Breast epithelium (tissue), 4 donors: Measurements from ENCODE around the gene CDYL. TPM values are rescaled to one million over a fixed set of nuclear protein-coding genes. Genes with fewer than 3 reads are reported as not detected.
"Not testable (repeated sequence)": the region's sequence is repeated elsewhere in the genome, so short reads cannot be mapped to it uniquely, and the experiment has no call there.

Experiments
- DNase-seq, 2 donors: peaks; one replicate each; pipeline ENCODE4 v3.0.0-alpha.2; 2019; ENCODE audit warnings: low spot score in 2 of 2
- H3K27ac ChIP-seq, 2 donors: fragments of 200-600 bp; sonication (generic) in 1 of 2; one replicate each; pipeline ENCODE4 v1.5.1; 2016 to 2019; ENCODE audit warnings: mild to moderate bottlenecking in 1 of 2
- H3K27me3 ChIP-seq, 2 donors: fragments of 200-600 bp; sonication (generic) in 1 of 2; one replicate each; pipeline versions ENCODE4 v1.5.1 to v1.6.0; 2017 to 2019; ENCODE audit warnings: control low read depth in 1 of 2, mild to moderate bottlenecking in 1 of 2
- H3K36me3 ChIP-seq: fragments of 200-600 bp; one replicate; pipeline ENCODE4 v1.5.1; 2019
- H3K4me1 ChIP-seq, 2 donors: fragments of 200-600 bp; sonication (generic); one replicate each; pipeline ENCODE4 v1.5.1; 2016 to 2019; ENCODE audit warnings: control low read depth in 1 of 2
- H3K4me3 ChIP-seq, 3 donors: fragments of 200-600 bp; sonication (generic); 1 replicate in 2 of 3; 2 replicates in 1 of 3; pipeline ENCODE4 v1.5.1; 2016 to 2019; ENCODE audit warnings: mild to moderate bottlenecking in 3 of 3, moderate library complexity in 2 of 3
- H3K9me3 ChIP-seq, 2 donors: fragments of 200-600 bp; sonication (generic) in 1 of 2; one replicate each; pipeline ENCODE4 v1.5.1; 2016 to 2019; ENCODE audit warnings: control low read depth in 1 of 2
- CTCF ChIP-seq, 3 donors: fragments of 450-650 bp; IDR thresholded peaks; one replicate each; pipeline ENCODE4 v1.5.1; 2016 to 2017; ENCODE audit warnings: antibody characterized with exemption in 3 of 3, mild to moderate bottlenecking in 3 of 3, moderate library complexity in 3 of 3
- POLR2A ChIP-seq: fragments of 450-650 bp; IDR thresholded peaks from one replicate; pipeline ENCODE4 v1.6.1; 2016; ENCODE audit warnings: antibody characterized with exemption, mild to moderate bottlenecking, moderate library complexity
- POLR2AphosphoS5 ChIP-seq, 3 donors: sonication (generic); formaldehyde crosslinking; IDR thresholded peaks; one replicate each; pipeline ENCODE4 v1.6.1; 2017; ENCODE audit warnings: antibody characterized with exemption in 3 of 3
- intact Hi-C: fragments of 100-400 bp; cut with DNase I; formaldehyde crosslinking; loops from one replicate; pipeline ENCODE4 v1.15.1; 2023; ENCODE audit warnings: low total_unique reads
- total RNA-seq, 3 donors: library from RNA; depleted of rRNA; stranded (reverse); fragments of >200 nt; gene quantifications; one replicate each; pipeline ENCODE4 v1.1.0, GENCODE V29; 2016

Gene CDYL
- total RNA-seq, 3 donors from 2014 or later: 32.9 to 58.0 (median 40.0) TPM

- no peaks in the 10 kb centered on the region for H3K27me3 ChIP-seq
- DNase-seq: no peak
- no peaks in the 10 kb centered on the region for H3K36me3 ChIP-seq
- intact Hi-C loops: no loop called here
- H3K9me3 ChIP-seq: no peaks in the 10 kb centered on the region
- H3K27ac ChIP-seq: no peak overlapping the region
- no peaks in the 10 kb centered on the region for H3K4me1 ChIP-seq
- no peak overlapping the region for H3K4me3 ChIP-seq
- no peak for TF ChIP-seq POLR2A
These were observed 218.5 kb downstream of the CDYL start for GRCh38 chr6:4994741-4995140.

- DNase-seq: no peak
- no peak overlapping the region for H3K27ac ChIP-seq
- H3K36me3 ChIP-seq: no peaks in the 10 kb centered on the region
- H3K9me3 ChIP-seq: no peaks in the 10 kb centered on the region
- no peak for TF ChIP-seq POLR2A
- TF ChIP-seq CTCF (IDR thresholded peaks at IDR 0.05): no peak
- TF ChIP-seq POLR2AphosphoS5 (IDR thresholded peaks at IDR 0.05): no peak
- no peaks in the 10 kb centered on the region for H3K4me1 ChIP-seq
- no peak overlapping the region for H3K4me3 ChIP-seq
- intact Hi-C loops: no loop called here
- no peaks in the 10 kb centered on the region for H3K27me3 ChIP-seq
These were observed 221.7 kb downstream of the CDYL start for GRCh38 chr6:4997862-4998261.

GRCh38 chr6:4999586-4999985, 223.4 kb downstream of the CDYL start:
- no peaks in the 10 kb centered on the region for H3K36me3 ChIP-seq

GRCh38 chr6:5003604-5004372, 227.6 kb downstream of the CDYL start, which contains the start of gene RPP40:
RPP40 (minus strand) TSS chr6:5004037; CDS start chr6:5004002, 35 bp downstream.
- TF ChIP-seq POLR2A: no peak
- peak; percentile 43 to 55 (median 49) for TF ChIP-seq POLR2AphosphoS5 (IDR thresholded peaks at IDR 0.05)
- peak; percentile 76 to 82 (median 79) for TF ChIP-seq CTCF (IDR thresholded peaks at IDR 0.05)
- H3K27ac ChIP-seq: peak within 1 kb of the TSS; percentile 83 to 96
- H3K36me3 ChIP-seq: no peaks in the 10 kb centered on the region
- H3K9me3 ChIP-seq: no peaks in the 10 kb centered on the region
- intact Hi-C loops: no loop called here
- peak within 1 kb of the TSS; percentile 59 to 86 (median 71) for H3K4me3 ChIP-seq
- H3K27me3 ChIP-seq: no peaks in the 10 kb centered on the region
- no peaks in the 10 kb centered on the region for H3K4me1 ChIP-seq
- peak; percentile 95 for DNase-seq

More at GRCh38 chr6:4999586-4999985, 223.4 kb downstream of the CDYL start:
- no peaks in the 10 kb centered on the region for H3K4me1 ChIP-seq
- TF ChIP-seq POLR2A (no peak), POLR2AphosphoS5 (IDR thresholded peaks at IDR 0.05) (no peak), CTCF (IDR thresholded peaks at IDR 0.05) (no peak)
- H3K4me3 ChIP-seq: no peak overlapping the region
- no peak for DNase-seq
- H3K27me3 ChIP-seq: no peaks in the 10 kb centered on the region
- intact Hi-C loops: no loop called here
- H3K9me3 ChIP-seq: no peaks in the 10 kb centered on the region
- no peak overlapping the region for H3K27ac ChIP-seq

GRCh38 chr6:5004373-5005037, 228.3 kb downstream of the CDYL start:
- Histone ChIP-seq H3K27ac (peak overlapping the region; percentile 83 to 96), H3K27me3 (no peaks in the 10 kb centered on the region), H3K36me3 (no peaks in the 10 kb centered on the region), H3K9me3 (no peaks in the 10 kb centered on the region), H3K4me1 (no peaks in the 10 kb centered on the region), H3K4me3 (peak overlapping the region; percentile 59 to 86 (median 71))
- intact Hi-C loops: no loop called here
- DNase-seq: no peak
- TF ChIP-seq CTCF (IDR thresholded peaks at IDR 0.05) (no peak), POLR2A (no peak), POLR2AphosphoS5 (IDR thresholded peaks at IDR 0.05) (no peak)

GRCh38 chr6:5005038-5005433, 228.8 kb downstream of the CDYL start:
- intact Hi-C loops, H3K36me3 ChIP-seq, H3K4me3 ChIP-seq, H3K4me1 ChIP-seq, H3K9me3 ChIP-seq, H3K27ac ChIP-seq, H3K27me3 ChIP-seq, DNase-seq: not testable (repeated sequence)
